Thymus (tissue), 11 donors: Measurements from ENCODE around the gene ADAMTS12. TPM values are rescaled to one million over a fixed set of nuclear protein-coding genes. Genes with fewer than 3 reads are reported as not detected.

Experiments used
- DNase-seq, 9 donors: peaks; one replicate each; pipeline ENCODE4 v3.0.0-alpha.2; 2013; ENCODE audit warnings: low spot score in 9 of 9, low read depth in 6 of 9, missing footprints in 1 of 9
- H3K27ac ChIP-seq, 2 donors: one replicate each; pipeline ENCODE4 v1.5.1; 2013; ENCODE audit warnings: control low read depth in 1 of 2, low read depth in 1 of 2, low read length in 1 of 2, mild to moderate bottlenecking in 1 of 2, moderate library complexity in 1 of 2
- H3K27me3 ChIP-seq, 2 donors: one replicate each; pipeline ENCODE4 v1.5.1; 2013; ENCODE audit warnings: low read length in 1 of 2; ENCODE audit not compliant: control insufficient read depth in 2 of 2, insufficient read depth in 1 of 2
- H3K36me3 ChIP-seq, 2 donors: one replicate each; pipeline ENCODE4 v1.5.1; 2013; ENCODE audit warnings: low read length in 1 of 2, mild to moderate bottlenecking in 1 of 2, moderate library complexity in 1 of 2; ENCODE audit not compliant: control insufficient read depth in 2 of 2, insufficient read depth in 2 of 2
- H3K4me1 ChIP-seq, 2 donors: one replicate each; pipeline ENCODE4 v1.5.1; 2013; ENCODE audit warnings: low read length in 2 of 2; ENCODE audit not compliant: control insufficient read depth in 2 of 2, insufficient read depth in 2 of 2
- H3K4me3 ChIP-seq, 2 donors: one replicate each; pipeline ENCODE4 v1.5.1; 2013; ENCODE audit warnings: low read length in 2 of 2, control low read depth in 1 of 2, mild to moderate bottlenecking in 1 of 2
- H3K9me3 ChIP-seq, 2 donors: one replicate each; pipeline ENCODE4 v1.5.1; 2013; ENCODE audit warnings: low read length in 1 of 2, mild to moderate bottlenecking in 1 of 2; ENCODE audit not compliant: control insufficient read depth in 2 of 2, insufficient read depth in 1 of 2
- WGBS: extraction: QIAGEN DNeasy Blood & Tissue Kit; methylation state at CpG from one replicate; pipeline ENCODE4 v1.1.7; 2013; 5-methylcytosine and 5-hydroxymethylcytosine counted together
- polyA plus RNA-seq: library from polyadenylated mRNA; stranded (reverse); fragments of 200-250 nt; gene quantifications from one replicate; pipeline ENCODE4 v1.2.3, GENCODE V29; 2013
- total RNA-seq: library from RNA; stranded (reverse); fragments of 120-200 nt; gene quantifications from one replicate; pipeline ENCODE4 v1.2.4, GENCODE V29; 2013
- donor health status: healthy.

The ADAMTS12 gene
- total and polyA plus RNA-seq, 2 donors, result 0.18 to 1.6 TPM

DNA sequence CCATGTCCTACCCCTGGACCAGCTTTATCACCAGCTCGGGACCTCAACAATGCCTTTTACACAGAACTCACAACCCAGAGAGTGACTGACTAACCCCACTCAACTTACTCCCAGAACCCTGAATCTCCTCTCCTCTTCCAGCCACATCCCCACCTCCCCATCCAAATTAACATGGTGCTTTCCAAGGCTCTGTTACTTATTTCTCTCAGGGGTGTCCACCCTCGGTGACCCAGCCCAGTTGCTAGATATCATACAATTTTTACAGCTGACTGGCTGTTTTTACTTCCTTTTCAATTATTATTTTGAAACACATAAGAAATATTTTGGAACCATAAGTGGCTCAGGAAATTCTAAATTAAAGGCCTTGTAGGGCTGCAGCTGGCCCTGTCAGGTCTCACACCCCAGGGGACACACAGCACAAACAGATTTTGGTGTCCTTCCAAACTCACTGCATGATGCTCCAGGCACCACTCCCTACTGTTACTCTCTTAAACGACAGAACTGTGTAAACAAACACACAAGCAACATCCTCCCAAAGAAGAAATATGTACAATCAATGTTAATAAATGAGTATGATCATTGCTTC is 180.6 kb downstream of the ADAMTS12 start:
- Histone ChIP-seq H3K36me3 (no peaks in the 10 kb centered on the region), H3K27ac (no peak overlapping the region), H3K4me3 (no peak overlapping the region), H3K9me3 (no peaks in the 10 kb centered on the region), H3K27me3 (no peaks in the 10 kb centered on the region), H3K4me1 (no peaks in the 10 kb centered on the region)
- 85% methylated on average over 3 of the region's 3 CpGs for WGBS
- no peak for DNase-seq

DNA sequence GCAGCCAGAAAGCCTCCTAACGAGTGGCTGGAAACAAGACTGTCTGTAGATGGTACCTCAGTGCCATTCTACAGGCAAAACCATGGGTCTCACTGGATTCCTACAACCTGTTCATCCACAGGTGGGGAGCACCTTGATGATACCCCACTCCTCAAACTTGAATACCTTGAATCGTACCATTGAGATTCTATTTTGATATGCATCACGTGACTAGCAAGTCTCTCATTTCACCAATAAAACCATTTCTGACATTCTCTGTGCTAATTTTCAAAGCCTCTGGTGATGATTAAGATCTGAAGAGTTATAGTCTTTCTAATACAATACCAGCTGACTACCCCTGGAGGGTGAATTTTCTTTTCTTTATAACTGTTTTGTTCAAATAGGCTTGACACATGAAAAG is 188.9 kb downstream of the ADAMTS12 start:
- Histone ChIP-seq H3K4me1 (no peaks in the 10 kb centered on the region), H3K27ac (no peak overlapping the region), H3K9me3 (no peaks in the 10 kb centered on the region), H3K36me3 (no peaks in the 10 kb centered on the region), H3K27me3 (no peaks in the 10 kb centered on the region), H3K4me3 (no peak overlapping the region)
- 94% methylated on average over 3 of the region's 3 CpGs for WGBS
- no peak for DNase-seq

DNA sequence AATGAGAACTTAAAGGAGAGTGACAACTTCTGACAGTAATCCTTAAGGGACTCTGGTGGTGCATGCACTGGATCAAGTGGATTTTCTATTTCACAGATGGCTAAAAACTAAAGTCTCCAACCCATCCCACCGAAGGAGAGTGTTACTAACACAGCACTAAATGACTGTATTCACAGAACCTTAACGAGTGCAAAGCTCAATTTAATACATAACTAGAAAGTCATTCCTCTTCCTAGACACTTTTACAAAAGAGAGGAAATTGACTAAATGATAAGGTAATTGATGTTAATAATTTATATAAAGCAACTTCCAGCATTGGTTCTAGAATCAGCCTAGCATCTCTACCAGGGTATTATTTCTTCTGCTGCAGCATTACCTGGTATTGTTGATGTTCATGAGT is 189.8 kb downstream of the ADAMTS12 start:
- no peak overlapping the region for H3K27ac ChIP-seq
- no peak for DNase-seq
- H3K27me3 ChIP-seq, result no peaks in the 10 kb centered on the region
- H3K36me3 ChIP-seq, result no peaks in the 10 kb centered on the region
- H3K9me3 ChIP-seq, result no peaks in the 10 kb centered on the region
- no peak overlapping the region for H3K4me3 ChIP-seq
- H3K4me1 ChIP-seq, result no peaks in the 10 kb centered on the region
- WGBS, result 96% methylated on average over 2 of the region's 2 CpGs

DNA sequence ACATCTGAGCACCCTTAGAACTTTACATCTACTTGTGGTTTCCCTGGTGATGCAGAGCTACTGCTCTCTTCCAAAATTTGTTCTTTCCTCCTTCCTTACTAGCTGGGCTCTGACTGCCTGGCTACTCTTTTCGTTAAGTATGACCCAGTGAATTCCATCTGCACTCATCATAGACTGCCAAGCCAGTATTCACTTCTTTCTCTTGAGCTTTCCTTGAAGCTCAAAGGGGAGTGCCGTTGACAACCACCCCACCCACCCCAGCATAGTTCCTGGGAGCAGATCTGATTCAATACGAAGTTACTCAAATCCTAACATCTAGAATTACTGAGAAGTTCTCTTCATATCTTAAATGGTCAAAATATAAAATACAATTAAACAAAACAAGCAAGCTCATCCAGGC is 190.5 kb downstream of the ADAMTS12 start:
- Histone ChIP-seq H3K36me3 (no peaks in the 10 kb centered on the region), H3K9me3 (no peaks in the 10 kb centered on the region), H3K4me3 (no peak overlapping the region), H3K4me1 (no peaks in the 10 kb centered on the region), H3K27me3 (no peaks in the 10 kb centered on the region), H3K27ac (no peak overlapping the region)
- DNase-seq, result no peak
- WGBS, result 96% methylated on average over 3 of the region's 3 CpGs

DNA sequence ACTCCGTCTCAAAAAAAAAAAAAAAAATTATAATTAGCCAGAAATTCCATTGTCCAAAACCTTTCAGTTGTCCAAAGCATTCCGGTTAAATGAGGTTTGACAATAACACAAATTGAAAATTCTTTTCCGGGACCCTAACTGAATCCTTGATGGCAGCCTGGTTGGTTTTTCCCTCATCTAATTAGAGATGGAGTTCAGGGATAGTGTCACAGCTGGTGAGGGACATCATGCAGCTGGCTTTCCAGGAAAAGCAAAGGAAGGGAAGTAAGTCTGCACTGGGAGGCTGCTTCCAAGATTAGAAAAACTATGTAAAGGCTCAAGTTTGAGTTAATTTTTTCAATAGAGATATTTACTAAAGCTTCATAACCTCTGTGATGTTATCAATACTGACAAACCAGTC is 195.4 kb downstream of the ADAMTS12 start:
- Histone ChIP-seq H3K4me1 (no peaks in the 10 kb centered on the region), H3K36me3 (no peaks in the 10 kb centered on the region), H3K27ac (no peak overlapping the region), H3K9me3 (no peaks in the 10 kb centered on the region), H3K4me3 (no peak overlapping the region), H3K27me3 (no peaks in the 10 kb centered on the region)
- DNase-seq, result no peak
- 93% methylated on average over 3 of the region's 3 CpGs for WGBS

DNA sequence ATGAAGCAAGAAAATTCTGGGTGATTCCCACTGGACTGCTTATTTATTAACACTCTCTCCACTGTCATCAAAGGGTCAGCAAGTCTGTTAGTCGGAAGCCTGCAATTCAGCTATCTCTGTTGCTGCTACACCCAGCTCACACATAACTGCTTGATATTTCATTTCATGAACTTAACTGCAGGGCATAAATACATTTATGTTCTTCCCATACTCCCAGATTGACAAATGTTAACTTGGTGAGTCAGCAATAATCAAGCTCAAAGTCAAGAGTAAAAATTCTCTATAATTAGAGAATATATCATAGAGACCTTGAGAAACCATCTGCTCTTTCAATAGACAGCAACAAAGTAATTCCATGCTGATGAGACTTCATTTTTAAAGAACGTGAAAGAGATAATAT is 198.8 kb downstream of the ADAMTS12 start:
- no peak overlapping the region for H3K27ac ChIP-seq
- H3K4me1 ChIP-seq, result no peaks in the 10 kb centered on the region
- 93% methylated on average over 2 of the region's 2 CpGs for WGBS
- no peaks in the 10 kb centered on the region for H3K36me3 ChIP-seq
- no peak overlapping the region for H3K4me3 ChIP-seq
- DNase-seq, result no peak
- no peaks in the 10 kb centered on the region for H3K27me3 ChIP-seq
- no peaks in the 10 kb centered on the region for H3K9me3 ChIP-seq

DNA sequence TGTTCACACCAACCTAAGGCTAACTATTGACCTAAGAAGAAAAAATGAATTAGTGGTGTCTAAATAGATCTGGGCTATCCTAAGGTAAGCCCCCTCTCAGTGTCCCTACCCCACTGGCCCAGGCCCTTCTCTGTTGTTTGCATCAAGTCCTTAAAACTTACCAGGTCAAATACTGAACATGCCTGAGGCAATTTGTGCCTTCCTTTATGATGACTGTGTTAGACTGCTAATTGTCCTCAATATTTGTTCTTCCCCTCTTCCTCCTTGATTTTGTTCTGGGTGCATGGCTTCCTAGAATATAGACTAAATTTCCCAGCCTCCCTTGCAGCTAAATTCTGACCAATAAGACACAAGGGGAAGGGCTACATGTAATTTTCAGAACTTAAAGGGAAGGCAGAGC is 199.9 kb downstream of the ADAMTS12 start:
- no peak overlapping the region for H3K27ac ChIP-seq
- no peaks in the 10 kb centered on the region for H3K4me1 ChIP-seq
- H3K4me3 ChIP-seq, result no peak overlapping the region
- H3K9me3 ChIP-seq, result no peaks in the 10 kb centered on the region
- DNase-seq, result no peak
- H3K27me3 ChIP-seq, result no peaks in the 10 kb centered on the region
- no peaks in the 10 kb centered on the region for H3K36me3 ChIP-seq

DNA sequence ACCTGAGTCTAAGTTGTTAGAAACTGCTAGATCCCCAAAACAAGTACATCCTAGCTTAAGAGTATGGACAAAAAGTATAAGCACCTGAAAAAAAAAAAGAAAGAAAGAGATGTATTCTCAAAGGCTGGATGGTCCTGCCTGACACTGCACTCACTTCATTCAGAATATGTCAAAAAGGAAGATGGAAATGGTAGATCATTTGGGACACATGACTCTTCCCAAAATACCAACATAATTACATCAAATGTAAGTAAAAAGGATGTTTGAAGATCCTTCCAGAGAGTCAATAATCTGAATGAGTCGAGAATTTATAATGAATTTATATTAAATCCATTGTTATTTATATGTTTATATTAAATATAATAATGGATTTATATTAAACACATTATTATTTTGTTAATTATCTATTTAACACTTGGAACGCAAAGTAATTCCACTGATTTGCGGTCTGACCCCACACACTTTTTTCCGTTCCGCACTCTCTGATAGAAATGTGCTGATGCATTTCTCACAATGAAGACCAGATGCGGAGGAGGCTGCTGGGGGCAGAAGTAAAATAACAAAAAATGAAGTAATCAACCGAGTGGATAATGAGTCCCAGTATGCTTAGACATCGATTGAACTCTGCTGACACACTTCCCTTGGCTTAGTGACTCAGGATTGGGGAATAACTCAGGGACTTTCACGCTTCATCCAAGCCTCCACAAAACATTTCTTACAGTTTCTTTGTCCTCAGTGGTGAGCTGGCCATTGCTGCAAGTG is 201.2 kb downstream of the ADAMTS12 start:
- no peak overlapping the region for H3K4me3 ChIP-seq
- 93% methylated on average over 9 of the region's 9 CpGs for WGBS
- no peak overlapping the region for H3K27ac ChIP-seq
- no peaks in the 10 kb centered on the region for H3K4me1 ChIP-seq
- H3K9me3 ChIP-seq, result no peaks in the 10 kb centered on the region
- H3K27me3 ChIP-seq, result no peaks in the 10 kb centered on the region
- no peak for DNase-seq
- H3K36me3 ChIP-seq, result no peaks in the 10 kb centered on the region

DNA sequence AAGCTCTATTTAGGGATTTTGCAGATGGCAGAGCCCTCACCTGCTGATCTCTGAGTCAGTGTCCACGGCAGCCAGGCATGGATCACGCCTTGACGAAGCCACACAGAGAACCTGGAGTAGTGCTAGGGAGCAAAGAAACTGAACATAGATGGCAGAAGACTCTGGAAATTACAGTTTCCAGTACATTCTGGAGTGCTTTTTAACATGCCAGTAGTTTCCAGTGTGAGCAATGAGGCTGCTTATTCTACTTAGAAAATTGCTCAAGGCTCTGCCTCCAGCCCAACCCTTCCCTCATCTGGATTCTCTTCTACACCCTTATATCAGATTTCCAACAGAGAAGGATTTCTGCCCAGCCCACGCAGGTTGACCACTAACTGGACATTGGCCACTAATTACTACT is 203.3 kb downstream of the ADAMTS12 start:
- WGBS, result 92% methylated on average over 4 of the region's 4 CpGs

More for the DNA sequence above, 203.3 kb downstream of the ADAMTS12 start:
- Histone ChIP-seq H3K27me3 (no peaks in the 10 kb centered on the region), H3K36me3 (no peaks in the 10 kb centered on the region), H3K4me3 (no peak overlapping the region), H3K4me1 (no peaks in the 10 kb centered on the region), H3K9me3 (no peaks in the 10 kb centered on the region), H3K27ac (no peak overlapping the region)
- no peak for DNase-seq
